Heart left ventricle (tissue), 16 donors: Measurements from ENCODE around the gene BID. TPM values are rescaled to one million over a fixed set of nuclear protein-coding genes. Genes with fewer than 3 reads are reported as not detected.
"Not testable (repeated sequence)": the region's sequence is repeated elsewhere in the genome, so short reads cannot be mapped to it uniquely, and the experiment has no call there.

Experiments used
- ATAC-seq, 4 donors: fragments of 200-7000 bp; cut with Tn5 transposase; one replicate each; pipeline ENCODE4 v1.9.1; 2020 to 2022; ENCODE audit warnings: moderate library complexity in 4 of 4, mild to moderate bottlenecking in 3 of 4, moderate number of reproducible peaks in 1 of 4
- DNase-seq, 5 donors: peaks; one replicate each; pipeline ENCODE4 v3.0.0-alpha.2; 2020
- H3K27ac ChIP-seq, 12 donors: fragments of 200-600 bp; sonication (generic) in 4 of 12; one replicate each; pipeline versions ENCODE4 v1.5.0 to v1.8.0; 2016 to 2022; ENCODE audit warnings: mild to moderate bottlenecking in 2 of 12
- H3K27me3 ChIP-seq, 9 donors: fragments of 200-600 bp; sonication (generic) in 2 of 9; one replicate each; pipeline versions ENCODE4 v1.5.1 to v1.8.0; 2016 to 2022; ENCODE audit warnings: mild to moderate bottlenecking in 3 of 9
- H3K36me3 ChIP-seq, 9 donors: fragments of 200-600 bp; sonication (generic) in 2 of 9; one replicate each; pipeline versions ENCODE4 v1.5.0 to v1.8.0; 2018 to 2022; ENCODE audit warnings: mild to moderate bottlenecking in 2 of 9
- H3K4me1 ChIP-seq, 12 donors: fragments of 200-600 bp; sonication (generic) in 4 of 12; one replicate each; pipeline versions ENCODE4 v1.5.0 to v1.8.0; 2016 to 2022; ENCODE audit warnings: mild to moderate bottlenecking in 3 of 12
- H3K4me3 ChIP-seq, 12 donors: fragments of 200-600 bp; sonication (generic) in 4 of 12; one replicate each; pipeline versions ENCODE4 v1.5.0 to v1.8.0; 2017 to 2022; ENCODE audit warnings: mild to moderate bottlenecking in 9 of 12, moderate library complexity in 4 of 12
- H3K9me3 ChIP-seq, 12 donors: fragments of 200-600 bp; sonication (generic) in 4 of 12; one replicate each; pipeline versions ENCODE4 v1.5.0 to v1.8.0; 2016 to 2022; ENCODE audit warnings: mild to moderate bottlenecking in 1 of 12
- CTCF ChIP-seq, 12 donors: fragments of 200-600 bp; sonication (generic) in 4 of 12; IDR thresholded peaks; one replicate each; pipeline versions ENCODE4 v1.5.0 to v1.8.0; 2018 to 2022; ENCODE audit warnings: antibody characterized with exemption in 12 of 12, mild to moderate bottlenecking in 5 of 12
- POLR2A ChIP-seq, 2 donors: fragments of 450-650 bp; IDR thresholded peaks; one replicate each; pipeline ENCODE4 v1.6.1; 2017; ENCODE audit warnings: antibody characterized with exemption in 2 of 2, mild to moderate bottlenecking in 2 of 2, moderate library complexity in 2 of 2
- WGBS, 4 donors: extraction: QIAGEN DNeasy Blood & Tissue Kit in 2 of 4; methylation state at CpG; one replicate each; pipeline versions ENCODE4 v1.1.5 to v1.1.7; 2013 to 2018; 5-methylcytosine and 5-hydroxymethylcytosine counted together
- intact Hi-C, 10 donors: fragments of 100-400 bp; cut with DNase I; formaldehyde crosslinking; loops; one replicate each; pipeline versions ENCODE4 v1.11.1 to v1.14.2; 2022
- polyA plus RNA-seq, 2 donors: library from polyadenylated mRNA; stranded (reverse); fragments of 200-250 nt; gene quantifications; one replicate each; pipeline ENCODE4 v1.2.3, GENCODE V29; 2013
- total RNA-seq, 9 donors: library from RNA; depleted of rRNA in 2 of 9; stranded (reverse); fragments of >200 nt in 2 of 9; fragmentation: NEBNext Ultra II Directional in 3 of 9; extraction: Animal tissue kit (Norgen Biotek cat#: 25700) in 3 of 9; gene quantifications; one replicate each; pipeline versions ENCODE4 v1.1.0 to v1.2.4, GENCODE V29; 2016 to 2023
- donor health status: ischemic (EF 13 %, LVEDD 7.1; RV severe dilation, severe dysfunction).
- donor health status: healthy with polysubstance abuse.
- donor health status: DM: no; HTN: yes; CAD: no.
- donor health status: DM: no; HTN: no; CAD: no.
- donor health status: ischemic (EF 25% LVEDD 6.9; RV normal size, moderate dysfunction).
- donor health status: ischemic (EF 25% LVEDD 5.7; RV mildly dilated, moderate dysfunction).
- donor health status: healthy.
- donor health status: DM: yes; HTN: yes; CAD: no.
- donor health status: ischemic (EF 35%, LVEDD 5.7; RV mildly dilated, moderate dysfunction).
- donor health status: nonischemic (EF 11% LVEDD 7.7; RV severe dilation, severe dysfunction).
- donor health status: DM: yes; HTN: yes; CAD: no.
- donor health status: PGD.
- donor health status: ischemic (EF 29% LVEDD 5.4; RV normal size, mild dysfunction).
- donor health status: nonischemic (EF 23%, LVEDD 6.1; RV moderate dilation, normal function).

Gene BID
- total and polyA plus RNA-seq, 11 donors = 7.8 to 59.2 (median 20.9) TPM

DNA sequence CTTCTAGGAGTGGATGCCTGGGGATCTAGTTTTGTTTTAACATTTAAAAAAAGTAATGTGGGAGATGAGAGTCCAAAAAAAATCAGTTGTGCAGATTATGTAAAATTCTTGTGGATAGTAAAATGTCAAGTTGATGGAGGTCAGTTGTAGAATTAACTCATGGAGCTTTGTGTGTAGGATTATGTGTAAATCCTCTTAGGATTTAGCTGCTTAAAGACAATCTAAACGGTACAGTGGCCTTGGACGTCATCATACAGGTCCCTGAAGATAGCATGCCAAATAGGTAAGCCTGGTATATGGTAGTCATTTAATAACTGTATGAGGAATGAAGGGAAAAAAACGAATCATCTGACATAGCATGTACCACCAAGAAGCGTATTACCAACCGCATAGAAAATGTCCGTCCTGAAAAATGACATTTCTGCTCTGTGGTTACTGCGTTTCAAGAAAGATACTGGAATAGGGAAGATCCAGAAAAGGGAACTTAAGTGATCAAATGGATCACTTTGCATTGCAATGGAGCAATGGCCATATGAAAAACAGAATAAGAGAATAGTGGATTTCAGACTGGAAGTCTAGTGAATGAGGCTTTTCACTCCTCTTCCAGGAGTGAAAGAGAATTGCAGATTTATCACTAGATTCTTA lies 74.5 kb downstream of the BID start:
- Histone ChIP-seq H3K36me3 (peaks cover 0 to 58% (median 35%) of the 10 kb centered on the region in 9 donors), H3K27me3 (no peaks in the 10 kb centered on the region), H3K4me3 (no peak overlapping the region), H3K9me3 (no peaks in the 10 kb centered on the region), H3K4me1 (peaks cover 0 to 20% (median 0%) of the 10 kb centered on the region in 12 donors), H3K27ac (peak overlapping the region in 1 of 12 donors; percentile 3)
- no peak for DNase-seq
- 86 to 88% (median 87%) methylated on average over 7 of the region's 7 CpGs for WGBS, 4 donors
- intact Hi-C loops = no loop called here
- no peak for TF ChIP-seq CTCF (IDR thresholded peaks at IDR 0.05)
- no peak for ATAC-seq

DNA sequence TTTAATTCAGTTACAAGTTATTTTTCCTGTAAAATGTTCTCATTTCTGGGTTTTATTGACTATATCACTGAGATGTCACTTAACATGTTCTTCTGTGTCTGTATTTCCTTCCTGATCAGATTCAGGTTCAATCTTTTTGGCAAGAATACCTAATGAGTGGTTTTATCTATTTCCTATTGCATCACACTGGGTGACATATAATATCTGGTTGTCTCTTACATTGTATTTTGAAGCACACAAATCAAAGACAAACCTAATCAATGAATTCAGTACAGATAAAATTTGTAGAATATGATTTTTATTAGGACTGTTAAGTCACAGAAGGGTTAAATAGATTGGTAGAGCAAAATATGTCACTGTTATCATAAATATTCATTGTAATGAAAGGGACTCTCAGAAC lies 75.3 kb downstream of the BID start:
- intact Hi-C loops = no loop called here
- H3K36me3 ChIP-seq = peaks cover 0 to 55% (median 26%) of the 10 kb centered on the region in 9 donors

DNA sequence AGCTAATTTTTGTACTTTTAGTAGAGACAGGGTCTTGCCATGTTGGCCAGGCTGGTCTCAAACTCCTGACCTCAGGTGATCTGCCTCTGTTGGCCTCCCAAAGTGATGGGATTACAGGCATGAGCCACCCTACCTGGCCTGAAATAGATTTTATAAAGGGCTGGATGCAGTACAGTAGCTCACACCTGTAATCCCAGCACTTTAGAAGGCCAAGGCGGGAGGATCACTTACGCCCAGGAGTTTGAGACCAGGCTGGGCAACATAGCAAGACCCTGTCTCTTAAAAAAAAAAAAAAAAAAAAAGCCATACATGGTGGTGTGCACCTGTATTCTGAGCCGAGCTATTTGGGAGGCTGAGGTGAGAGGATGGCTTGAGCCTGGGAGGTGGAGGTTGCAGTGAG lies 76.0 kb downstream of the BID start:
- Histone ChIP-seq H3K36me3 (peaks cover 0 to 48% (median 21%) of the 10 kb centered on the region in 9 donors), H3K4me1 (peaks cover 0 to 20% (median 1%) of the 10 kb centered on the region in 12 donors)
- H3K27ac ChIP-seq, ATAC-seq, H3K9me3 ChIP-seq, H3K4me3 ChIP-seq, DNase-seq, intact Hi-C loops, H3K27me3 ChIP-seq: not testable (repeated sequence)
- 97 to 100% (median 98%) methylated on average over 3 of the region's 3 CpGs for WGBS, 4 donors

More for the DNA sequence above, 75.3 kb downstream of the BID start:
- TF ChIP-seq POLR2A (IDR thresholded peaks at IDR 0.05) (no peak), CTCF (IDR thresholded peaks at IDR 0.05) (no peak)
- H3K4me3 ChIP-seq = no peak overlapping the region
- H3K27me3 ChIP-seq = no peaks in the 10 kb centered on the region
- H3K9me3 ChIP-seq = no peaks in the 10 kb centered on the region
- peaks cover 0 to 20% (median 0%) of the 10 kb centered on the region in 12 donors for H3K4me1 ChIP-seq
- no peak for ATAC-seq
- no peak overlapping the region for H3K27ac ChIP-seq
- no peak for DNase-seq

DNA sequence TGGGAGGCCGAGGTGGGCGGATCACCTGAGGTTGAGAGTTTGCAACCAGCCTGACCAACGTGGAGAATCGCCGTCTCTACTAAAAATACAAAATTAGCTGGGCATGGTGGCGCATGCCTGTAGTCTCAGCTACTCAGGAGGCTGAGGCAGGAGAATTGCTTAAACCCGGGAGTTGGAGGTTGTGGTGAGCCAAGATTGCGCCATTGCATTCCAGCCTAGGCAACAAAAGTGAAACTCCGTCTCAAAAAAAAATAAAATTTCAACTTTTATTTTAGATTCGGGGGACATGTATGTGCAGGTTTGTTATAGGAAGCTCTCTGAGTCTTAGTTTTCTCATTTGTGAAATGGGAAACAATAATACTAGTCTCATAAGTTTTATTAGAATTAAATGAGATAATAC lies 77.1 kb downstream of the BID start:
- 88 to 92% (median 91%) methylated on average over 10 of the region's 10 CpGs for WGBS, 4 donors
- H3K4me3 ChIP-seq, ATAC-seq, H3K9me3 ChIP-seq, H3K27me3 ChIP-seq, DNase-seq, intact Hi-C loops, H3K27ac ChIP-seq: not testable (repeated sequence)
- Histone ChIP-seq H3K4me1 (peaks cover 0 to 20% (median 1%) of the 10 kb centered on the region in 12 donors), H3K36me3 (peaks cover 0 to 42% (median 12%) of the 10 kb centered on the region in 9 donors)

- intact Hi-C loops = no loop called here
- H3K27ac ChIP-seq = no peak overlapping the region
- ATAC-seq (no peak), DNase-seq (no peak)
- H3K4me1 ChIP-seq = peaks cover 0 to 19% (median 1%) of the 10 kb centered on the region in 12 donors
- WGBS, 4 donors = 80 to 86% (median 85%) methylated on average over 5 of the region's 5 CpGs
- no peaks in the 10 kb centered on the region for H3K9me3 ChIP-seq
- H3K27me3 ChIP-seq = no peaks in the 10 kb centered on the region
- peaks cover 0 to 47% (median 15%) of the 10 kb centered on the region in 9 donors for H3K36me3 ChIP-seq
- TF ChIP-seq CTCF (IDR thresholded peaks at IDR 0.05) = no peak
- no peak for TF ChIP-seq POLR2A (IDR thresholded peaks at IDR 0.05)
- no peak overlapping the region for H3K4me3 ChIP-seq
These were observed 78.3 kb downstream of the BID start for GRCh38 chr22:17695986-17696385.
